Spleen (tissue), 11 donors: ENCODE data around the gene C20orf204. TPM values are rescaled to one million over a fixed set of nuclear protein-coding genes. Genes with fewer than 3 reads are reported as not detected.

Experiments used
- DNase-seq: peaks from one replicate; pipeline ENCODE4 v3.0.0-alpha.2; 2020
- H3K27ac ChIP-seq, 8 donors: fragments of 200-600 bp; sonication (generic) in 7 of 8; 1 replicate in 4 of 8; 2 replicates in 4 of 8; pipeline versions ENCODE4 v1.5.0 to v1.8.0; 2016 to 2021; ENCODE audit warnings: inconsistent platforms in 4 of 8, mild to moderate bottlenecking in 4 of 8, moderate library complexity in 1 of 8
- H3K27me3 ChIP-seq, 7 donors: fragments of 200-600 bp; sonication (generic) in 6 of 7; replicated peaks in 1 of 7; 1 replicate in 4 of 7; 2 replicates in 3 of 7; pipeline versions ENCODE4 v1.5.0 to v1.8.0; 2016 to 2021; ENCODE audit warnings: inconsistent platforms in 3 of 7, mild to moderate bottlenecking in 1 of 7
- H3K36me3 ChIP-seq, 6 donors: fragments of 200-600 bp; sonication (generic) in 5 of 6; 1 replicate in 4 of 6; 2 replicates in 2 of 6; pipeline versions ENCODE4 v1.5.0 to v1.8.0; 2016 to 2021; ENCODE audit warnings: inconsistent platforms in 2 of 6
- H3K4me1 ChIP-seq, 6 donors: fragments of 200-600 bp; sonication (generic) in 5 of 6; 1 replicate in 3 of 6; 2 replicates in 3 of 6; pipeline versions ENCODE4 v1.5.0 to v1.8.0; 2016 to 2021; ENCODE audit warnings: inconsistent platforms in 3 of 6
- H3K4me3 ChIP-seq, 8 donors: fragments of 200-600 bp; sonication (generic) in 7 of 8; 1 replicate in 4 of 8; 2 replicates in 4 of 8; pipeline versions ENCODE4 v1.5.0 to v1.8.0; 2016 to 2021; ENCODE audit warnings: inconsistent platforms in 4 of 8, mild to moderate bottlenecking in 4 of 8, moderate library complexity in 2 of 8
- H3K9me3 ChIP-seq, 8 donors: fragments of 200-600 bp; sonication (generic) in 7 of 8; 1 replicate in 4 of 8; 2 replicates in 4 of 8; pipeline versions ENCODE4 v1.5.0 to v1.8.0; 2016 to 2021; ENCODE audit warnings: inconsistent platforms in 4 of 8
- POLR2A ChIP-seq, 3 donors: fragments of 450-650 bp; IDR thresholded peaks; one replicate each; pipeline ENCODE4 v1.5.1; 2017; ENCODE audit warnings: antibody characterized with exemption in 3 of 3, mild to moderate bottlenecking in 1 of 3
- POLR2AphosphoS5 ChIP-seq, 3 donors: sonication (generic); formaldehyde crosslinking; IDR thresholded peaks; one replicate each; pipeline ENCODE4 v1.5.1; 2017; ENCODE audit warnings: antibody characterized with exemption in 3 of 3
- WGBS, 5 donors: extraction: QIAGEN DNeasy Blood & Tissue Kit in 3 of 5; methylation state at CpG; one replicate each; pipeline versions ENCODE4 v1.1.5 to v1.1.7; 2013 to 2018; 5-methylcytosine and 5-hydroxymethylcytosine counted together
- intact Hi-C: fragments of 100-400 bp; cut with DNase I; formaldehyde crosslinking; loops from one replicate; pipeline ENCODE4 v1.15.0; 2023; ENCODE audit warnings: low total_unique reads
- polyA plus RNA-seq, 3 donors: library from polyadenylated mRNA; stranded (reverse); fragments of 200-250 nt; gene quantifications; one replicate each; pipeline ENCODE4 v1.2.1, GENCODE V29; 2013
- total RNA-seq, 7 donors: library from RNA; depleted of rRNA in 3 of 7; stranded (reverse); fragments of >200 nt in 3 of 7; fragmentation: NEBNext Ultra II Directional in 4 of 7; extraction: Animal tissue kit (Norgen Biotek cat#: 25700) in 4 of 7; gene quantifications; one replicate each; pipeline versions ENCODE4 v1.1.0 to v1.2.1, GENCODE V29; 2016 to 2021
- TF ChIP-seq, protein P1 (sequence below), 11 experiments: fragments of 200-600 bp in 7 of 11; fragments of 450-650 bp in 4 of 11; sonication (generic) in 4 of 11; IDR thresholded peaks in 8 of 11; conservative IDR thresholded peaks in 3 of 11; 1 replicate in 7 of 11; 2 replicates in 4 of 11; pipeline versions ENCODE4 v1.4.0 to v1.8.0; 2016 to 2021; ENCODE audit warnings: antibody characterized with exemption in 11 of 11, inconsistent platforms in 4 of 11, mild to moderate bottlenecking in 1 of 11
- donor health status: healthy with polysubstance abuse.
- donor health status: DM: no; HTN: no; CAD: no; lungs with moderate emphysema.
- donor health status: DM: no; HTN: no; CAD: no.
- donor health status: Bipolar disorder and iron deficiency.
- donor health status: healthy.
- donor health status: DM: no; HTN: no; CAD: no.
- donor health status: DM: yes; HTN: yes; CAD: no.

C20orf204 gene
- total and polyA plus RNA-seq, 10 donors = 0.85 to 3.9 (median 1.9) TPM

DNA sequence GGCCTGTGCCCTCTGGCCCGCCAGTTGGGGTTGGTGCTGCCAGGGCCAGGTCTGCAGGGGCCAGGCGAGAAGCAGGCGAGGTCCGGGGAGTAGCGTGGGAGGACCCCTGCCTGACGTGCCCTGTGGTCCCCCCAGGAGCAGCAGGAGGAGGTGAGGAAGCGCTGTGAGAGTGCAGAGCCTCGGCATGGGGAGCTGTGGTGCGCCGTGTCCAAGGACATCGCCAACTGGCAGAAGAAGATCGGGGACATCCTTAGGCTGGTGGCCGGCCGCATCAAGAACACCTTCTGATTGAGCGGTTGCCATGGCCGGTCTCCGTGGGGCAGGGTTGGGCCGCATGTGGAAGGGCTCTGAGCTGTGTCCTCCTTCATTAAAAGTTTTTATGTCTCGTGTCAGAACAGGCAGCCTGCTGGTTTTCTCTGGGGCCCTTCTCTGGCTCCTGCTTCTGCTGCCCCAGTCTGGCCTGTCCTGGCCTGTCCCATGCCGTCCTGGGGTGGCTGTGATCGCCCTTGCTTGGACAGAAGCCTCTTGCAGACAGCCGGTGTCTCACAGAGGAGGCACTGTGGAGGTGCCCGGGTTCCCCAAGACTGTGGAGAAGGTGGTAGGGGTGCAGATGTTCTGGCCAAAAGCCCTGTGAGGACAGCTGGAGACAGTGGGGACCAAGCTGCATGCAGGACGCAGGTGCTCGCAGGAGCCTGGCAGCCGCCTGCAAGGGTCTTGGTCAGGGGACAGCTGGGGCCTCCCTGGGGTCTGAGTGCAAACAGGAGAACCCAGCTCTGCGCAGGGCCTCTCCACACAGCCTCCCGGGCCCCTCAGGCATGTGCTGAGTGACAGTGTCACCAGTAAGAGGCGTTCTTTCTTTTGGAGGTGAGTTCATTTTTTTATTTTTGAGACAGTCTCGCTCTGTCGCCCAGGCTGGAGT, 3.0 kb upstream of the C20orf204 start:
- no peak for TF ChIP-seq POLR2A (IDR thresholded peaks at IDR 0.05)
- peak in 1 of 3 donors; percentile 42 for TF ChIP-seq POLR2AphosphoS5 (IDR thresholded peaks at IDR 0.05)
- Histone ChIP-seq H3K4me3 (no peak overlapping the region), H3K9me3 (no peaks in the 10 kb centered on the region), H3K27me3 (peaks cover 0 to 17% (median 3%) of the 10 kb centered on the region in 7 donors), H3K4me1 (peaks cover 4 to 48% (median 29%) of the 10 kb centered on the region in 6 donors), H3K27ac (no peak overlapping the region), H3K36me3 (peaks cover 2 to 78% (median 67%) of the 10 kb centered on the region in 6 donors)
- peak; percentile 74 for DNase-seq
- WGBS, 5 donors = 88 to 94% (median 92%) methylated on average over 29 to 31 of the region's 31 CpGs
- intact Hi-C loops = loop anchor here (10.0 kb wide), 1 partner anchor 48 kb away; the partner anchor contains the start of gene PRPF6

DNA sequence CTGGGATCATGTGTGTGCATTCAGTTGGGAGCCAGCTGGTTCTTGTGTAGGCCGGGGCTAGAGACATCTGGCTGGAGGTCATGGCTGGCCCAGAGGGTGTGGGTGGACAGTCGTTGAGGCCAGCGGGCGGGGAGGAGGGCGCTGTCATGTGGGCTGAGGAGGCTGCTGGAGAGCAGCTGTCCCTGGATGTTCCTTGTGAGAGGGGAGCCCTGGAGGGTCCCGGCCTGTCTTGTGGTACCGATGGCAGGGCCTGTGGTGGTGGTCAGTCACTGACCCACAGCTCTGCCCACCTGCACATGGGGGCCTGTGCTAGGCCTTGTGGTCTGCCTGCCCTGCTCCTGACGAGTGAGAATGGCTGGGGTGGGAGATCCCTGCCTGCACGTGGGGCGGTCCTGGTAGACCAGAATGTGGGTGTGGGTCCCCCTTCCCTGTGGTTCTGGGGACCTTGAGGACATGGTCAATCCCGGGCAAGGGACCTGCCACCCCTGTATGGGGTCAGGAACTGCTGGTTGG, 1.9 kb upstream of the C20orf204 start:
- Histone ChIP-seq H3K4me3 (no peak overlapping the region), H3K27me3 (peaks cover 0 to 28% (median 3%) of the 10 kb centered on the region in 7 donors), H3K27ac (peak overlapping the region in 3 of 8 donors; percentile 7 to 71 (median 50)), H3K36me3 (peaks cover 0 to 67% (median 57%) of the 10 kb centered on the region in 6 donors), H3K4me1 (peaks cover 11 to 59% (median 40%) of the 10 kb centered on the region in 6 donors), H3K9me3 (no peaks in the 10 kb centered on the region)
- WGBS, 5 donors = 69 to 85% (median 78%) methylated on average over 7 to 11 of the region's 11 CpGs
- TF ChIP-seq, protein P1, sequence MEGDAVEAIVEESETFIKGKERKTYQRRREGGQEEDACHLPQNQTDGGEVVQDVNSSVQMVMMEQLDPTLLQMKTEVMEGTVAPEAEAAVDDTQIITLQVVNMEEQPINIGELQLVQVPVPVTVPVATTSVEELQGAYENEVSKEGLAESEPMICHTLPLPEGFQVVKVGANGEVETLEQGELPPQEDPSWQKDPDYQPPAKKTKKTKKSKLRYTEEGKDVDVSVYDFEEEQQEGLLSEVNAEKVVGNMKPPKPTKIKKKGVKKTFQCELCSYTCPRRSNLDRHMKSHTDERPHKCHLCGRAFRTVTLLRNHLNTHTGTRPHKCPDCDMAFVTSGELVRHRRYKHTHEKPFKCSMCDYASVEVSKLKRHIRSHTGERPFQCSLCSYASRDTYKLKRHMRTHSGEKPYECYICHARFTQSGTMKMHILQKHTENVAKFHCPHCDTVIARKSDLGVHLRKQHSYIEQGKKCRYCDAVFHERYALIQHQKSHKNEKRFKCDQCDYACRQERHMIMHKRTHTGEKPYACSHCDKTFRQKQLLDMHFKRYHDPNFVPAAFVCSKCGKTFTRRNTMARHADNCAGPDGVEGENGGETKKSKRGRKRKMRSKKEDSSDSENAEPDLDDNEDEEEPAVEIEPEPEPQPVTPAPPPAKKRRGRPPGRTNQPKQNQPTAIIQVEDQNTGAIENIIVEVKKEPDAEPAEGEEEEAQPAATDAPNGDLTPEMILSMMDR (IDR thresholded peaks at IDR 0.05 in 8 of 11, conservative IDR thresholded peaks at IDR 0.05 in 3 of 11) = no peak
- TF ChIP-seq POLR2A (IDR thresholded peaks at IDR 0.05) = no peak
- TF ChIP-seq POLR2AphosphoS5 (IDR thresholded peaks at IDR 0.05) = peak; percentile 15 to 66 (median 57)
- DNase-seq = peak; percentile 71
- intact Hi-C loops = loop anchor here (10.0 kb wide), 1 partner anchor 49 kb away; the partner anchor contains the start of gene PRPF6

- Histone ChIP-seq H3K4me3 (no peak overlapping the region), H3K4me1 (peaks cover 19 to 71% (median 52%) of the 10 kb centered on the region in 6 donors), H3K27me3 (peaks cover 0 to 40% (median 3%) of the 10 kb centered on the region in 7 donors), H3K36me3 (peaks cover 0 to 55% (median 44%) of the 10 kb centered on the region in 6 donors), H3K27ac (peak overlapping the region in 5 of 8 donors; percentile 23 to 71 (median 48)), H3K9me3 (no peaks in the 10 kb centered on the region)
- TF ChIP-seq POLR2AphosphoS5 (IDR thresholded peaks at IDR 0.05) (peak in 2 of 3 donors; percentile 5 to 36), POLR2A (IDR thresholded peaks at IDR 0.05) (no peak)
- TF ChIP-seq, protein P1 (IDR thresholded peaks at IDR 0.05 in 8 of 11, conservative IDR thresholded peaks at IDR 0.05 in 3 of 11) = no peak
- intact Hi-C loops = loop anchor here (10.0 kb wide), 1 partner anchor 50 kb away; the partner anchor contains the start of gene PRPF6
- 76 to 80% (median 77%) methylated on average over 15 to 17 of the region's 17 CpGs for WGBS, 5 donors
- DNase-seq = peak; percentile 73
Measured at GRCh38 chr20:64035066-64035932, 683 bp upstream of the C20orf204 start.
